ENCODE results near the gene ZNF318.
"Not testable (repeated sequence)": the region's sequence is repeated elsewhere in the genome, so short reads cannot be mapped to it uniquely, and the experiment has no call there.

Gene ZNF318

DNA sequence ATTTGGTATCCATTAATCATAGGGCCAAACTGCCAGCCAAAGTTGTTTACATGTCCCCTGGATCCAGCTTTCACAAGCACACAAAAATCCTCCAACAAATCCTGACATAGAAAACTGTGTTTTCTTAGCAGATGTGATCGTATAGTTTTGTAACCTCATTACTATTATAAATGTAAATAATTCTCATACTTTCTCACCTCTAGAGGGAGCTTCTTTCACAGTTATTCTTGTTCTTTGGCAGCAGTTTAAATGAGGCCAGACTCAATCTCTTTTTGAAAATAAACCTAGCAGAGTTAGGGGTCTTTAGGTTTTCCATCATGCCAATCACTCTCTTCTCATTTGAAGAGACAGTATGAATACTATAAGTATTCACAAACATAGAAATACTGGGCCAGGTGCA is 17.0 kb upstream of the ZNF318 start:
- DNase-seq (ENCODE audit: low spot score) (no peak), FAIRE-seq (no peak)

DNA sequence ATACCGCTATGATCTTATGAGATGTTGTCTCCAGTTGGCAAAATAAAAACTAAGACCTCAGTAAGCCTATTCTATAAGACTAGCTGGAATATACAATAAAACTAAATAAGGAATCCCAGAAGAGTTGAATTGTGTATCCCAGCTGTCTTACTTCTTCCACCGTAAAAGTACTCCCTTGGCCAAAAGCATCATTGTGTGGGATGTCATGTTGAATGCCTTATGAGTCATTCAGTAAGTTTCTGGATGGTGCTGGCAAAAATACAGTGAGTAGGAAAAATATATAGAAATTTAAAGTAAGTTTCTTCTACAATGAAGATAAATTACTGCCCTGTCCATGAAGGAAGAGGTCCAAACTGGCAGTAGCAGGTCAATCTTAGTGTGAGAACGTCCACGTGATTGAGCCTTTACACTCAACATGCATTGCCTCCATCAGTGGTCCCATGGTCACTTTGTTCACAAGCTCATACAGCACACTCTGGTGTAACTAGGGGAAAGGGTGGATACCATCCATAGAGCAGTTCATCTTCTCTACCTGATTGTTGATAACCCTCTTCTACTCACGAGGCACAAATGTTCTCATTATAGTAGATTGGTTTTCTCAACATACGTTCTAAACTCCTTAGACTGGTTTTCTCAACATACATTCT is 13.7 kb upstream of the ZNF318 start:
- FAIRE-seq (peak; percentile 60), DNase-seq (ENCODE audit: low spot score) (peak; percentile 24)

DNA sequence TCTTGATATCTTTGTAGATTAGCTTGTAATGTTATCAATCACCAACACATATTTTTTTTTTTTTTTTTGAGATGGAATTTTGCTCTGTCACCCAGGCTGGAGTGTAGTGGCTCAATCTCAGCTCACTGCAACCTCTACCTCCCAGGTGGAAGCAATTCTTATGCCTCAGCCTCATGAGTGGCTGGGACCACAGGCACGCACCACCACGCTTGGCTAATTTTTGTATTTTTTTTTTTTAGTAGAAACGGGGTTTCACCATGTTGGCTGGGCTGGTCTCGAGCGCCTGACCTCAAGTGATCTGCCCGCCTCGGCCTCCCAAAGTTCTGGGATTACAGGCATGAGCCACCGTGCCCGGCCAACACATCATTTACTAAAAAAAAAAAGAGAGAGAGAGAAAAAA is 11.4 kb upstream of the ZNF318 start:
- DNase-seq (ENCODE audit: low spot score), result not testable (repeated sequence)
- peak; percentile 30 for FAIRE-seq

GRCh38 chr6:43378631-43379030 is 9.2 kb upstream of the ZNF318 start:
- FAIRE-seq (peak; percentile 85), DNase-seq (ENCODE audit: low spot score) (peak; percentile 34)

DNA sequence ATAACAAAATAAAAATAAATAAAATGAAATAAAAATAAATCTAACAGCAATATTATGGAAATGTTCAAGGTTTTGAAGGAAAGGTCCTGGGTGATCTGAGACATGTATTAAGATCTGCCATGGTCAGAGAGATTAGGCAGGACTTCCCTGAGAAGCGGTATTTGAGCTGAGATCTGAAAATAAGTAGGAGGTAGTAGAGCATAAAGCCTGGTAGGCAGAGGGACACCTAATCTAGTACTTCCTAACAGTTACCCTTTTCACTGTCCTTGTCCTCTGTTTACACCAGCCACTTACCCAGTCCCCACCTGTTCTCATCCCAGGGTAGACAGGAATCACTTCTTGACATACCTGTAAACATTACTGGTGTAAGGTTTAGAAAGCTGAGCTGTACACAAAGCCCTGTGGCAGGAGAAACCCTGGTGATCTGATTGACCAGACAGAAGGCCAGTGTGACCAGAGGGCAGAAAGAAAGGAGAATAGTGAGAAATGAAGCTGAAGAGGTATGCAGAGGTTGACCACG is 8.3 kb upstream of the ZNF318 start:
- FAIRE-seq (no peak), DNase-seq (ENCODE audit: low spot score) (no peak)

DNA sequence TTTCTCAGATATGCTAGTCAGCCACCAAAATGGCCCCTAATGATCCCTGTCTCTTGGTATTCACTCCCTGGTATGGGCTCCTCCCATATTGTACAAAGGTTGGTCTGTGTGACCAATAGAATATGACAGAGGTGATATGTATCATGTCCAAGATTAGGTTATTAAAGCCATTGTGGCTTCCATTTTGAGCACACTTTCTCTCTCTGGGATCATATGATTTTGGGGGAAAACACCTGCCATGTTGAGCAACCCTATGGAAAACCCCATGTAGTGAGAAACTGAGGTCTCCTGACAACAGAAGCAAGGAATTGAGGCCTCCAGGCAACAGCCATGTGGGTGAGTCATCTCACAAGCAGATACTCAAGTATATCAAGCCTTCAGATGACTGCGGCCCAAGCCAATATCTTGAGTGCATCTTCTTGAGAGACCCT is 7.1 kb upstream of the ZNF318 start:
- no peak for FAIRE-seq

DNA sequence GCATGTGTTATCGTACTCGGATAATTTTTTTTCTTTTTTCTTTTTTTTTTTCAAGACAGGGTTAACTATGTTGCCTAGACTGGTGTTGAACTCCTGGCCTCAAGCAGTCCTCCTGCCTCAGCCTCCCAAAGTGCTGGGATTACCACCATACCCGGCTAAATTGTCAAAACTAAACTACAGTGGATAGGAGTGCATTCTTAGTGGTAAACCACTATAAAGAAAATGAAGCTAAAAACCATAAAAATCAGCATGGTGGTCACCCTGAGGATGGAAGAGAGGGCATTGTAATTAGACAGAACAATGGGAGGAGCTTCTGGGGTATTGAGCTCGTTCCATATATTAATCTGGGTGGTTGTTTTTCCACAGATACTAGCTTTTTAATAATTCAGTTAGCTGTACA is 6.2 kb upstream of the ZNF318 start:
- FAIRE-seq, result no peak
- DNase-seq (ENCODE audit: low spot score), result no peak

More for the DNA sequence above, 7.1 kb upstream of the ZNF318 start:
- DNase-seq (ENCODE audit: low spot score), result no peak

- FAIRE-seq, result no peak
- DNase-seq (ENCODE audit: low spot score), result no peak
These were observed 3.9 kb upstream of the ZNF318 start for GRCh38 chr6:43373252-43373875.

DNA sequence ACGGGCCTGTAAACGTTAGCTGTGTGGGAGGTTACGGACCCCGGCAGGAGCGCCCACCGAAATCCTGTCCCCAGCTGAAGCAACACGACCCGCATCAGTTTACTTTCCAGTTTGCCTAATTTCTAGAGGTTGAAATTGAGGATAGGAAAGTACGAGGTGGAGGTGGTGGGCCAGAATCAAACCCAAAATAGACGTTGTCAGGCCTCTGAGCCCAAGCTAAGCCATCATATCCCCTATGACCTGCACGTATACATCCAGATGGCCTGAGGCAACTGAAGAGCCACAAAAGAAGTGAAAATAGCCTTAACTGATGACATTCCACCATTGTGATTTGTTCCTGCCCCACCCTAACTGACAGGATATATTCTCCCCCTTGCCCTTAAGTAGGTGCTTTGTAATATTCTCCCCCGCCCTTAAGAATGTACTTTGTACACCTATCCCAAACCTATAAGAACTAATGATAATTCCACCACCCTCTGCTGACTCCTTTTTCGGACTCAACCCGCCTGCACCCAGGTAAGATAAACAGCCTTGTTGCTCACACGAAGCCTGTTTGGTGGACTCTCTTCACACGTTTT is 645 bp upstream of the ZNF318 start:
- DNase-seq (ENCODE audit: low spot score); FAIRE-seq: not testable (repeated sequence)

DNA sequence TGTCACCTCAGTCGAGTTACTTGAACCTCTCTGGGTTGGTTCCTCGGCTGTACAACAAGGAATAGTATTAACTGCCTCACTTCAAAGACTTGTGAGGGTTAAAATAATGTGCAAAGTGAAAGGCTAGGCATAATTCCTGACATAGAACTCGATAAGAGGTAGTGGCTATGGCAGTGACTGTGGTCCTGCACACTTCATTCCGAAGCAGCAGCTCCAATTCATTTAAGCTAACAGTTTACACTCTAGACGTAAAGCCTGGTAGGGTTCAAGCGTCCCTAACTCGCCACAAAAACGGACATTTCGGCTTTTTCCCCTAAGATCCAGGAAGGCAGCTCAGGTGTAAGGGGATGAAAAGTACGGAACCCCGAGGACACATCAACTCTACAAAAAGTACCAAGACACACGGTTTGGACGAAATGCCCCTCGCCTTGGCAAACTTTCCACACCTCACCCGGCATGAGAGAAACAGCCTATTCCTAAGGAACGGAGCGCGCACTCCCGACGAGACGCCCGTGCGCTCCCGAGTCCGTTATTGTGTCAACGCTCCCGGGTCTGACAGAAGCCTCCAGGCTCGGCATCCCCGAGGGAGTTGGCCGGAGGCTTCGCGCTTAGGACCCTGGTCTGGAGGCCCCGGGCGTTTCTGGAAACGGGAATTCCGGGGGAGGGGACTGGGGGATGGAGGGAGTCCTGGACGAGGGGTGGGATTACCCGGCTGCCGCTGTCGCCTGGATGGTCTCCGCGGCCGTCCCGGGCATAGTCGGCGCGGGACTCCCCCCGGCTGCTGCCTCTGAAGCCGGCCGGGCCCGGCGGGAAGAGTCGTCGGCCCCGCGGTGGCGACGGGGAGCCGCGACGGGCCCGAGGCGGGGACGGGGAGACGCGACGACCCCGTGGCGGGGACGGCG is 937 bp downstream of the ZNF318 start:
- FAIRE-seq (no peak), DNase-seq (ENCODE audit: low spot score) (no peak)

GRCh38 chr6:43367245-43367984 is 2.0 kb downstream of the ZNF318 start:
- FAIRE-seq, result no peak
- DNase-seq (ENCODE audit: low spot score), result no peak

- DNase-seq (ENCODE audit: low spot score), result no peak
- no peak for FAIRE-seq
These were observed 8.2 kb downstream of the ZNF318 start for GRCh38 chr6:43361269-43361668.

GRCh38 chr6:43359831-43360230 is 9.6 kb downstream of the ZNF318 start:
- FAIRE-seq, result no peak
- no peak for DNase-seq (ENCODE audit: low spot score)

DNA sequence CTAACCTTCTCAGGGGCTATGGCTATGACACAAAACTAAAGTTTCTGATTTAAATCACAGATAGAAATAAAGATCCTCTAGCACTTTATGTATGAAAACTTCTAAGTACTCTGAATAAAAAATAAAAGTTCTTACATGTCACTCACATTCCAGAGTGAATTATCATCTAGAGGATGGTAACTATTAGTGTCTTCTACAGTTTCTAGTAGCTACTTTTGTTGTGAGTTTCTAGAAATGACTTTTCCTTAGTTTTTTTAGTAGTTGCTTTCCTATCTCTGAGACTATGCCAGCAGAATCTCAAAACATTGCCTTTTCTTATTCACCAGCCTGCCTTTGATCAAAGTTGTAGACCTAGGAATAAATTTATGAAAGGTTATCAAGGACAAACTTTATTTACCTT is 10.1 kb downstream of the ZNF318 start:
- FAIRE-seq, result no peak
- no peak for DNase-seq (ENCODE audit: low spot score)

DNA sequence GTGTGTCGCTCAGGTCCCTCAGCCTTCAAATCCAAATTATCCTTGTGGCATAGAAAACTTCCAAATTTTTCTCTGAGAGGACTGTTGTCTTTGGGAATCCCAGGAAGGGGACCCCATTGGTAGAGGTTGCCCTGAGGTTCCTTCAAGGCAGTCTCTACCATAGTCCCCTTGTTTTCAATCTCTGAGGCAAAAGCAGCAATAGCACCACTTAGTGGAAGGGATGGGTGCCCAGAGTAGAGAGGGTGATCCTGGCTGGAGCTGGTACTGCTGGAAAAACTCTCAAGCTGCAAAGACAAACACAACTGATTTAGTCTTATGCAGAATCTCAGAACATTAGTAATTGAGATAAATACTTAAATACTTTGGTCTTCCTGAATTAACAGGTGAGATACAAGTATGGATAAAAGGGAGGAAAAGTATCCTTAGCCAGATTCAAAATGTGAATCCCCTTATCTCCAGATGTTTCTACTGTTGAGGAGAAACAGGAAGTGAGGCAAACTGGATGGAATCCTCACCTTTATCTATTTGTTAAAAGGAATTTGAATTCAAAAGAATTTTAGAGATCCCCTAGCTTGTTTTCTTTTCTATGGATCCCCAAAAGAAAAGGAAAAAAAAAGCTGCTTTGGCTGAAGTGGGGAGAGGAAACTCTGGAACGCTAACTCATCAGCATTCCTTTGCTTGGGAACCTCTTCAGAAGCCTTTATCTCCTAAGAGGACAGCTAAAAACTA is 13.4 kb downstream of the ZNF318 start:
- FAIRE-seq, result no peak

DNA sequence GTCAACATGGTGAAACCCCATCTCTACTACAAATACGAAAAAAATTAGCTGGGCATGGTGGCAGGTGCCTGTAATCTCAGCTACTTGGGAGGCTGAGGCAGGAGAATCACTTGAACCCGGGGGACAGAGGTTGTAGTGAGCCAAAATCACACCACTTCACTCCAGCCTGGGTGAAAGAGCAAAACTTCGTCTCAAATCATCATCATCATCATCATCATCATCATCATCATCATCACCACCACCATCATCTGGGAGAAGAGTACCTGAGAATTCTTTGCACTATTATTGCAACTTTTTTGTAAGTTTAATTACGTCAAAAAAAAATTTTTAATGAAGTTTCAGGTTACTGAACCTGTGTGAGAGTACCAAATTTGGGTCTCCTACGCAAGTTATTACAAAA is 17.5 kb downstream of the ZNF318 start:
- DNase-seq (ENCODE audit: low spot score); FAIRE-seq: not testable (repeated sequence)

More for the DNA sequence above, 13.4 kb downstream of the ZNF318 start:
- DNase-seq (ENCODE audit: low spot score), result no peak

DNA sequence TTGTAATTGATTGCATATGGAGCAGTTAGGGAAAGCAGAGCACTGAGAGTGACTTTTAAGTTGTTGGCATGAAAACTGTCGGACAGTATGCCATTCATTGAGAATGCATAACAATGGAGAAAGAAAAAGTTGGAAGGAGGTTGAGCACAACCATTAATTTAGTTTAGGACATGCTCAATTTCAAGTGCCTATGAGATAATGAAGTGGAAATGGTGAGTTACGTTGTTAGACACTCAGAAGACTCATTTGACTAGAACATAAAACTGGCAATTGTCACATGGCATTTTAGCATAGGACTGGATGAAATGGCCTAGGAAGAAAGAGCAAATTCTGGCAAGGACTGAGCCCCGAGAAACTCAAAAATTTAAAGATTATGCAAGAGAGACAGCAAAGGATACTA is 22.0 kb downstream of the ZNF318 start:
- FAIRE-seq (no peak), DNase-seq (ENCODE audit: low spot score) (no peak)

DNA sequence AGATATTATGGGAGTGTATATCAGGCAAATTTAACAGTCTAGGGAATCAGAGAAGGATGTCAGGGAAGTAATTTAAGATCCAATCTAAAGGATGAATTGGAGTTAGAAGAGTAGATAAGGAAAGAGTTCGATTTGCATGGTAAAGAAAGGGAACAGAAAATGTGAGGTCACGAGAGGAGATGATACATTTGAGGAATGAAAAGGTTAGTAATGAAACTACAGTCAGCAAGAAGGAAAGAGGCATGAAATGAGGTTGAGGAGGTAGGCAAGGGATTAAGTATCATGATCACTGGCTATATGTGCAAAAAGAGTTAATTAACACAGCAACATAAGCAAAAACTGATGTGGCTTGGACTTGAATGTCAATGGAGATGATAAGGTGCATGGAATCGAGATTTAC is 22.4 kb downstream of the ZNF318 start:
- FAIRE-seq (no peak), DNase-seq (ENCODE audit: low spot score) (no peak)

DNA sequence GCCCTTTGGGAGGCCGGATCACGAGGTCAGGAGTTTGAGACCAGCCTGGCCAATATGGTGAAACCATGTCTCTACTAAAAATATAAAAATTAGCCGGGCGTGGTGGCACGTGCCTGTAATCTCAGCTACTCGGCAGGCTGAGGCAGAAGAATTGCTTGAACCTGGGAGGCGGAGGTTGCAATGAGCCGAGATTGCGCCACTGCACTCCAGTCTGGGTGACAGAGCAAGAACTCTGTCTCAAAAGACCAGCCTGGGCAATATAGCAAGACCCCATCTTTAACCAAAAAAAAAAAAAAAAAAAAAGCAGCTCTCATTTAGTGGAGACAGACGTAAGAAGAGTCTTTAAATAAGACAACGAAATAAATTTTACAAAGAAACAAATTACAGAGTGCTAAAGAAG is 23.2 kb downstream of the ZNF318 start:
- not testable (repeated sequence) for DNase-seq (ENCODE audit: low spot score); FAIRE-seq

DNA sequence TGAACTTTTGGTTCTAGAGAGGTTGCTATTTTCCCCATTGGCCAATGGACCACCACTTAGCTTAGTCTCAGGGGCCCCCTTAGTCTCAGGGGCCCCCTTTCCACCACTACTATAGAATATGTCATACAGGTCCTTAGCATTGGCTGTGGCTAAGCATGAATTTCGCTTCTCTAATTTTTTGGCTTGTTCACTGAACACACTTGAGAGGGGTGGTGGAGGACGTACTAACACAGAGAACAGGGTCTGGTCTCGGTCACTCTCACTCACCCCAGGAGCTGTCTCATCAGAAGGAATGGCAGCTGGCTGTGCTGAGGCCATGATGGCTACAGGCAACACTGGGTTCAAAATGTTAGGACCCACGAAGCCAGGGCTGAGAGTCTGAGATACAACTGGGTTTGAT is 30.3 kb downstream of the ZNF318 start:
- FAIRE-seq, result no peak
- DNase-seq (ENCODE audit: low spot score), result no peak
